ENCODE results near the gene AGPAT2.

Gene AGPAT2

DNA sequence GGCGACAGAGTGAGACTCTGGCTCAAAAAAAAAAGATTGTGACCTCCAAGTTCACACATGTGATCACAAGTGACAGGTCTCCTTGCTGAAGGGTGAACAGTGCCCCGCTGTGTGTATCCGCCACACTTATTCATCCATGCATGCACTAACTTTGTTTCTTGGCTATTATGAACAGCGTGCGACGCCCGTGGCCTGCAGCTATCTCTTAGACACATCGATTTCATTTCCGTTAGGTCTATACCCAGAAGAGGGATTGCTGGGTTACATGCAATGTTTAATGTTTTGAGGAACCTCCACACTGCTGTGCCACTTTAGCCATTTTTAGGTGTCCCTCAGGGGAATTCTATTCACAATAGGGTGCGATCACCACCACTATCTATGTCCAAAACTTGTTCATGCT lies 36.6 kb downstream of the AGPAT2 start:
- in situ Hi-C loops (cut with MboI; ENCODE audit: low sequenced_read_pairs): no loop called here

DNA sequence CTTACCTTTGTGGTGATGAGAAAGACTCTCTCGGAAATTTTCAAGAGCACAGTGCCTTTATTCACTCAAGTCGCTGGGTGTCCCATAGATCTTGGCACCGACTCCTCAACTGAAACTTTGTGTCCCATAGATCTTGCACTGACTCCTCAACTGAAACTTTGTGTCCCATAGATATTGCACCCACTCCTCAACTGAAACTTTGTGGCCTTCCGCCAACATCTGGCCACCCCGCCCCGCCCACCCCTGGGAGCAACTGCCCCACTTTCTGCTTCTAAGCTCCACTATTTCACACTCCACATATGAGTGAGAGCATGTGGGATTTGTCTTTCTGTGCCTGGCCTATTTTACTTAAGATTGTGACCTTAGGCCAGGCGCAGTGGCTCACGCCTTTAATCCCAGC lies 37.2 kb downstream of the AGPAT2 start:
- in situ Hi-C loops (cut with MboI; ENCODE audit: low sequenced_read_pairs): no loop called here

DNA sequence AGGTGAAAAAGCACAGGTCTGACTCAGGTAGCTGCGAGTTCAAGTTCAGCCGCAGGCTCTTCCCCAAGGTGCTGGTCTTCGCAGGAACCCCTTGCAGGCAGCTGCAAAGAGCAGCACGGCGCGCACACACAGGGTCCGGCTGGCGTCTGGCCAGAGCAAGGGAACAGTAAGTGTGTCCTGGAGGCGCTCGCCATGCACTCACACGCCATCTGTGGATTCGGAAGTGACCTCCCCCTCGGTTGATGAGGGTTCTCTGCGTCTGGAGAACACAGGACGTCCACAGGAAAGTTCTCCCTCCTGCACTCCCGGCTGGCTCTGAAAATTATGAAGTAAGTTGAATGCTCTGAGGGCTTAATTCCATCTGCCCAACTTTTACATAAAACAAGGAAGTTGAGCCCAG lies 38.5 kb downstream of the AGPAT2 start:
- in situ Hi-C loops (cut with MboI; ENCODE audit: low sequenced_read_pairs): loop anchor here (25.0 kb wide), 1 partner anchor 311 kb away; the partner anchor contains the start of gene GPSM1

DNA sequence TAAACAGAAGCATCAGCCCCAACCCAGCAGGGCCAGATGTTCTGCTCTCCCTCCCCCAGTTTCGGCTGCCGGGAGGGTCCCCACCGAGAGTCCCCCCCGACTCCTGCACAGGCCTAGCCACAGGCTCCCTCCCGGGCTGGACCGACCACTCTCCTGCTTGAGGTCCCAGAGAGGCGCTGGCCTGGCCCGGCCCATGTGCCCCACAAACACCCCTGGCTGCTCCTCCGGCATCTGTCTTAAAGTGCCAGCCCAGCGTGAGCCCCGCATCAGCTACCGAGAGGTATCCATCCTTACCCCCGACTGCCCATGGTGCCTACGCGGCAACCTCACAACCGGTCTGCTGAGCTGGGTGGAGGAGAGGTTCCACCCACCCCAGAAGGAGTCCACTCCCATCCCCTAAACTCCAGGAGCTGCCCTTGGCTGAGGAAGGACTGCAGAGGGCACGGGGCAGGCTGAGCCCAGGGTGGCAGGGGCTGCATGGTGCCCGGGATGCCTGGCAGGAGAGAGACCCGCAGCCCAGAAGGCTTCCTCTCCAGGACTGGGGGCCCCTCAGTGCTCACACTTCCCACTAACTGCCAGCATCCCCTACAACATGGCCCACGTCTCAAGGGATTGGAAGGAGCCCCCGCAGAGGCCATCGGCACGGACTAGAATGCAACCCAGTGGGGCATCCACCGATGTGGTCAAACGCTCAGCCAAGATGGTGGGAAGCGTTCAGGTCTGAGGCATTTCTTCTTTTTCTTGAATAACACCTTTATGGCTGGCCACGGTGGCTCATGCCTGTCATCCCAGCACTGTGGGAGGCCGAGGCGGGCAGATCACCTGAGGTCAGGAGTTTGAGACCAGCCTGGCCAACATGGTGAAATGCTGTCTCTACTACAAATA lies 40.2 kb downstream of the AGPAT2 start:
- in situ Hi-C loops (cut with MboI; ENCODE audit: low sequenced_read_pairs): loop anchor here (25.0 kb wide), 1 partner anchor 310 kb away; the partner anchor contains the start of gene GPSM1

DNA sequence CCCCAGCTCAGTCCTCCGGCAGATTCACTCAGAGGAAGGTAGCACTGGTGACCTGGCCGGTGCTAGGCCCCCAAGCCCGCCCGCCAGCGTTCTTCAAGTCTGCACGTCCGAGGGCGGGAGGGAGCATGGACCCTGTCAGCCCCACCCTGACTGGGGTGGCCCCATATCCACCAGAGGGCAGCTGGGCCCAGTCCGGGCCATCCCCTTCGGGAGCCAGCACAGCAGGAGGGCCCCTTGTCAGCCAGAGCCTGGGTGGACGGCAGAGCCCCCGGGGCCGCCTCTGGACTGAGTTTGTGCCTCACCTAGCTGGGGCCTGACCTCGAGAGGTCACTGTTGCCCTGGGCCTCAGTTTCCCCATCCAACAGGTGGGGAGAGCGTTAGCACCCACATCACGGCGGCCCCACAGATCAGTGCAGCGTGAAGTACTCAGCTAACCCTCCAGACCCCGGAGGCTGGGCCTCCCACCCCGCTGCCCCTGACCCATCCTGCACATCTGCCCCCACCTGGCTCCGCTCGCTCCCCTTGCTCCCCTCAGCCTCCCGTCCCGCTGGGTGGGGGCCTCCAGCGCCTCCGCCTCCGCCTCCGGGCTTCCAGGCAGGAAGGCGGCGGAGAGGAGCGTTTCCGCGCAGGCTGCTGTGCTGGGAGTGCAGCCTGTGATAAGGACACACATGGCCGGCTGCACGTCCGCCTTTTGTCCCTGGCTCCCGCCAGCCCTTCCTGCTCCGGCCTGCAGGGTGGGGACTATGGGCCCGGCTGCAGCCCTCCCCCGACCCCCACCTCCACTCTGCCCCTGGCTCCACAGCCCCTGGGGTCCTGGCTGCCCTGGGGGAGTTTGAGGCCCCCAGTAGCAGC lies 41.1 kb downstream of the AGPAT2 start:
- in situ Hi-C loops (cut with MboI; ENCODE audit: low sequenced_read_pairs): loop anchor here (25.0 kb wide), 1 partner anchor 309 kb away; the partner anchor contains the start of gene GPSM1

DNA sequence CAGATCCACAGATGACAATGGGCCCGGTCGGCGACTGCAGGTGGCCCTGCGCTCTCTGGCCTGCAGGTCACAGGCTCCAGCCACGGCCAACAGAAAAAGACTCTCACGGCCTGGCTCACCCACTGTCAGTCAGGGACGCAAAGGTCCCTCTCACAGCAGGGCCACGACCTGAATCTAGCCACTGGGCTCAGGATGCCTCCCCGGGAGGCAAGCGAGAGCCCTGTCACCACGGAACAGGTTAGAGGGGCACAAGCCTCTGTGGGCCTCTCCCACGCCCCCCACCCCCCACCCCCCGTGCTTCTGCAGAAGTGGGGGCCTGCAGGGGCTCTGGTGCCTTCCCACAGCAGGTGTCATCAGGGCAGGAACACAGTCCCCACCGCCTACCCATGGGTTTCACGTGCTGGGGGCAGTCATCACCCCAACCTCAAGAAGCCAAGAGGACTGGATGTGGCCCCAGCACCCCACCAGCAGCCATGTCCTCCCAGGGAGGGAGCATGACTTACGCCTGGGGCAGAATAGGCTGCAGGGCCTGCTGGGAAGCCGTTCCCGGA lies 41.8 kb downstream of the AGPAT2 start:
- in situ Hi-C loops (cut with MboI; ENCODE audit: low sequenced_read_pairs): loop anchor here (25.0 kb wide), 1 partner anchor 308 kb away; the partner anchor contains the start of gene GPSM1

DNA sequence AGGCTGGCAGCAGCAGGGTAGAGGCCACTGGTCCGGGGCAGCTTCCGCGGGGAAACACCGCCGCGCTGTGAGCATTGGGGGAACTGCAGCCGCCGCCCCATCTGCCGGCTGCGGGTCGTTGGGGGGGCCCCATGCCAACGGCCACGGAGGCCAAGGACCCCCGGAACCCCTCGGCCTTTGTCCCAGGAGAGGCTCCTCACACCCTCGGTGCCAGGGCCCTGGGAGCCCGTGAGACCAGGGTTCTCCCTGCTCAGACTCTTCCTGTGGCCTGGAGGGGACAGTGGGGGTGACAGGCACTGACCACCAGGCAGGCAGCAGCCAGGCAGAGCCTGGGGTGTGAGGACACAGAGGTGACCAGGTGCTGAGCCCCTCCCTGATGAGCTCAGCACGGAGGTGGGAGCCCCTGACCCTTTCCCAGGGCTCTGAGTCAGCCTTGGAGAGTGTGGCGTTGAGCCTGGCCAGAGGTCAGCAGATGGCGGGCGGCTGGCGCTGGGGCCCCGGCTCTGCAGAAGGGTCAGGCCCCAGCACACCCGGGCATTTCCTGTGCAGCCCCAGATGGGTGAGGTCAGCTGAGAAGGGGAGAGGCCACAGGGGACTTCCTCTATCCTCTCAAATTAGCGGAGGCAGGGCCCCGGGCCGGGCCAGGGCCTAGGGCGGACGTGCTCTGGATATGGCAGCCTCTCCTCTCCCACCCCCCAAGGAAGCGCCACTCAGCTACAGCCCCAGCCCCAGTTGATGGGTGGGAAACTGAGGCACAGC lies 42.5 kb downstream of the AGPAT2 start:
- in situ Hi-C loops (cut with MboI; ENCODE audit: low sequenced_read_pairs): loop anchor here (25.0 kb wide), 1 partner anchor 307 kb away; the partner anchor contains the start of gene GPSM1

DNA sequence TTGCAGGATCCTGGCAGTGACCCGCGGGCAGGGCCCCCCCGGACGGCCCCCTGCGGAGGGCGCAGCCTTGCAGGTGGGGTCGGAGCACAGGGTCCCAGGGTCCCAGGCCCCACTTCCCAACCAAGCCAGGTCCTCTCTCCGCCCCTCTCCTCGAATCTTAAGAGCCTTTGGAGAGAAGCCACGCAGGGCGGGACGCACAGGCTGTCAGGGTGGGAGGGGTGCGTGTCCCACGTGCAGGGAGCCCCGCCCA lies 43.0 kb downstream of the AGPAT2 start:
- in situ Hi-C loops (cut with MboI; ENCODE audit: low sequenced_read_pairs): loop anchor here (25.0 kb wide), 1 partner anchor 307 kb away; the partner anchor contains the start of gene GPSM1

DNA sequence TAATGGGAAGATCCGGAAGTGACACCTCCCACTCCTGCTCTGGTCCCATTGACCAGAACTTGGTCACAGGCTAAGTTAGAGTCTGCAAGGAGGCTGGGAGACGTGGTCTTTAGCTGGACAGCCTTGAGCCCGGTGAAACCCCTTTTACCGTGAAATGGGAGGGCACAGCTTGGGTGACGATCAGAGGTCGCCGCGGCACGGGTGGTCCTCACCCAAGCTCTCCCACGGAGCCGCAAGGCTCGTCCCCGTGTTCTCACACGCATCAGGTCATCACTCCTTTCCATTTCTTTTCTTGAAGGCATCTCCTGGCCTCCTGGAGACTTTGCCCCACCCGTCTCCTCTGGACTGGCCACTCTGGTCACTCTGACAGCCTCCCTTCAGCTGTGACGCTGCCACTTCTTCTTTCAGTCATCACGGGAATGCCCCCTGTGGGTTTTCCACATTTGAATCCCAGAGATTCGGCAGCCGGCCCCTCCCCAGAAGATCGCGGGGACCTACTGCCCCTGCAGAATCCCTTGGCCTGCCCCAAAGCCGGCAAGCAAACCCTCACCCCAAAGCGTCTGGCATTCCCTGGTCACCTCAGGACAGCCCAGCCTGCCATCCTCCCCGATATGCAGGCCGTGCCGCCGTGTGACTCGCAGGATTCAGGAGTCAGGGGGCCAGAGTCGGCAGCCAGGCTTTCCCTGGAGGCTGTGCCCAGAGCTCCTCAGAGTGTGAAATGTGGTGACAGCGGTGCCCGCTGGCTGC lies 43.5 kb downstream of the AGPAT2 start:
- in situ Hi-C loops (cut with MboI; ENCODE audit: low sequenced_read_pairs): loop anchor here (25.0 kb wide), 1 partner anchor 306 kb away; the partner anchor contains the start of gene GPSM1

DNA sequence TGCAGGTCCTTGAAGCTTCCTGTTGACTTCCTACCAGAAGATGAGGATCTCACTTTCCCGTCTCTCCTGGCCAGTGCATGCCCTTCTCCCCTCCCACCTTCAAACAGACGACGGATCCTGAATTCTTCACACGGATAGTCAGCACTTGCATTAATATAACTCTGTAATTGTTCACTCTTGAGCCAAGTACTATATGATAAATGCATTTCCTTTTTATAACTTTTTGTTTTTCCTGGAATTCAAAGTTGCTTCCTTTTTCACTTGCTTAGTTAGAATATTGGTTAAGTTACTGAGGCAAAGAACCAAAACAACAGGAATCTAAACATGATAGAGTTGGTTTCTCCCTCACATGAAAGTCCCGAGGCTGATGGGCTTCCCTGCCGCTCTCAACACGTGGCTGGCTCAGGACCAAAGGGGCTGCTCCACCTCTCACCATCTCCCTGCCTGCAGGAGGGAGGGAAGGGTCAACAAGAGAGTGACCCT lies 44.8 kb downstream of the AGPAT2 start:
- in situ Hi-C loops (cut with MboI; ENCODE audit: low sequenced_read_pairs): loop anchor here (25.0 kb wide), 1 partner anchor 305 kb away; the partner anchor contains the start of gene GPSM1

DNA sequence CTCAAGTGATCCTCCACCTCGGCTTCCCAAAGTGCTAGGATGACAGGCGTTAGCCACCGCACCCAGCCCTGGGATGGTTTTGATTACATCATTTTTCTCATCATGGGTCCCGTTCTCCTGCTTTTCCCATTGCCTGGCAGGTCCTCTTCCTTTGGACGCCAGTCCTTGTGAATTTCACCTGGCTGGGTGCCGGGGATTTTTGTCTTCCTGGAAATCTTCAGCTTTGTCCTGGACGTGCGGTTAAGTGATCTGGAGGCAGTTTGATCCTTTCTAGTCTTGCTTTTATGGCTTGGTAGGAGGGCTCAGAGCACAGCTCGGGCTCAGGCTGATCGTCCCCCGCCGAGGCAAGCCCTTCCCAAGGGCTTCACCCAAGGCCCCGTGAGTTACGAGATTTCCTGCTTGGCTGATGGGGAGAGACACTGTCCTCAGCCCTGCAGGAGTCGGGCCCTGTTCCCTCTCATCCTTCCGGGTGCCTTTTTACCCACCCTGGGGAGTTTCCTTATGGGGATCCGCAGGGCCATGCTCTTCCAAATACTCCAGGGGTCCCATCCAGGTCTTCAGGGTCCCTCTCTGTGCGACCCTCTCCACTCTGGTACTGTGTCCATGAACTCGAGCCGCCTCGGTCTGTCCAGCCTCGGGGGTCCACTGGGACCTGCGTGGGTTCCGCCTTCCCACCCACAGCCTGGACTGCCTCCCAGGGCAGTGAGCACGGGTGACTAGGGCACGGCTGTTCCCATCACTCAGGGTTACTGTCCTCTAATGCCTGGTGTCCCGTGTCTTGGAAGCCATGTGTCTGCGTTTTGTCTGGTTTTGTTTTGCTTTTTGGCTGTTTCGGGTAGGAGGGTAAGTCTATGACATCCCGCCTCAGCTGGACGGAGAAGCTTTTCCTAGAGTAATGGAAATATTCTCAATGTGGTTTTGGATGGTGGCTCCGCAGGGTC lies 46.8 kb downstream of the AGPAT2 start:
- in situ Hi-C loops (cut with MboI; ENCODE audit: low sequenced_read_pairs): loop anchor here (25.0 kb wide), 1 partner anchor 303 kb away; the partner anchor contains the start of gene GPSM1

DNA sequence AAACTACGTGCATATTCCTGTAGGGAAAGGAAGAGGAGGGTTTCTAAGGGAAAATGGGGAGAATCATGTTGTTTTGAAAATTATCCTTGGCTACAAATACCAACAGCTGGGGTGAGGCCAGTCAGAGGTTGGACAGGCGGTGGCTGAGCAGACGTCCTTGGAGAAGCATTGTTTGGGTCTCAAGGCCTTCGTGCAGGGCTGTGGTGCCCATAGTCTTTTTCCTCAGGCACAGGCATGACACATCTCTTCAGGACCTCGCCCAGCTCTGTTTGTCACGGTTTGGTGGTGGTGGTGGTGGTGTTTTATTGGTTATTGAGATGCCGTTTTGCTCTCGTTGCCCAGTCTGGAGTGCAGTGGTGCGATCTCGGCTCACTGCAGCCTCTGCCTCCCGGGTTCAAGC lies 52.4 kb downstream of the AGPAT2 start:
- in situ Hi-C loops (cut with MboI; ENCODE audit: low sequenced_read_pairs): loop anchor here (25.0 kb wide), 1 partner anchor 298 kb away; the partner anchor contains the start of gene GPSM1

DNA sequence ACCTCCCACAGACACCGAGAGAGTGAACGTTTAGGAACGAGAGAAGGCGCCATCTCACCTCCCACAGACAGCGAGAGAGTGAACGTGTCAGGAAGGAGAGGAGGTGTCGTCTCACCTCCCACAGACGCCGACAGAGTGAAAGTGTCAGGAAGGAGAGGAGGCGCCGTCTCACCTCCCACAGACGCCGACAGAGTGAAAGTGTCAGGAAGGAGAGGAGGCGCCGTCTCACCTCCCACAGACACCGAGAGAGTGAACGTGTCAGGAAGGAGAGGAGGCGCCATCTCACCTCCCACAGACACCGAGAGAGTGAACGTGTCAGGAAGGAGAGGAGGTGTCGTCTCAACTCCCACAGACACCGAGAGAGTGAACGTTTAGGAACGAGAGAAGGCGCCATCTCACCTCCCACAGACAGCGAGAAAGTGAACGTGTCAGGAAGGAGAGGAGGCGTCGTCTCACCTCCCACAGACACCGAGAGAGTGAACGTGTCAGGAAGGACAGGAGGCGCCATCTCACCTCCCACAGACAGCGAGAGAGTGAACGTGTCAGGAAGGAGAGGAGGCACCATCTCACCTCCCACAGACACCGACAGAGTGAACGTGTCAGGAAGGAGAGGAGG lies 54.7 kb downstream of the AGPAT2 start:
- in situ Hi-C loops (cut with MboI; ENCODE audit: low sequenced_read_pairs): loop anchor here (25.0 kb wide), 1 partner anchor 295 kb away; the partner anchor contains the start of gene GPSM1

DNA sequence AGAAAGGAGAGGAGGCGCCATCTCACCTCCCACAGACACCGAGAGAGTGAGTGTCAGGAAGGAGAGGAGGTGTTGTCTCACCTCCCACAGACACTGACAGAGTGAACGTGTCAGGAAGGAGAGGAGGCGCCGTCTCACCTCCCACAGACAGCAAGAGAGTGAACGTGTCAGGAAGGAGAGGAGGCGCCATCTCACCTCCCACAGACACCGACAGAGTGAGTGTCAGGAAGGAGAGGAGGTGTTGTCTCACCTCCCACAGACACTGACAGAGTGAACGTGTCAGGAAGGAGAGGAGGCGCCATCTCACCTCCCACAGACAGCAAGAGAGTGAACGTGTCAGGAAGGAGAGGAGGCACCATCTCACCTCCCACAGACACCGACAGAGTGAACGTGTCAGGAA lies 55.2 kb downstream of the AGPAT2 start:
- in situ Hi-C loops (cut with MboI; ENCODE audit: low sequenced_read_pairs): loop anchor here (25.0 kb wide), 1 partner anchor 295 kb away; the partner anchor contains the start of gene GPSM1

DNA sequence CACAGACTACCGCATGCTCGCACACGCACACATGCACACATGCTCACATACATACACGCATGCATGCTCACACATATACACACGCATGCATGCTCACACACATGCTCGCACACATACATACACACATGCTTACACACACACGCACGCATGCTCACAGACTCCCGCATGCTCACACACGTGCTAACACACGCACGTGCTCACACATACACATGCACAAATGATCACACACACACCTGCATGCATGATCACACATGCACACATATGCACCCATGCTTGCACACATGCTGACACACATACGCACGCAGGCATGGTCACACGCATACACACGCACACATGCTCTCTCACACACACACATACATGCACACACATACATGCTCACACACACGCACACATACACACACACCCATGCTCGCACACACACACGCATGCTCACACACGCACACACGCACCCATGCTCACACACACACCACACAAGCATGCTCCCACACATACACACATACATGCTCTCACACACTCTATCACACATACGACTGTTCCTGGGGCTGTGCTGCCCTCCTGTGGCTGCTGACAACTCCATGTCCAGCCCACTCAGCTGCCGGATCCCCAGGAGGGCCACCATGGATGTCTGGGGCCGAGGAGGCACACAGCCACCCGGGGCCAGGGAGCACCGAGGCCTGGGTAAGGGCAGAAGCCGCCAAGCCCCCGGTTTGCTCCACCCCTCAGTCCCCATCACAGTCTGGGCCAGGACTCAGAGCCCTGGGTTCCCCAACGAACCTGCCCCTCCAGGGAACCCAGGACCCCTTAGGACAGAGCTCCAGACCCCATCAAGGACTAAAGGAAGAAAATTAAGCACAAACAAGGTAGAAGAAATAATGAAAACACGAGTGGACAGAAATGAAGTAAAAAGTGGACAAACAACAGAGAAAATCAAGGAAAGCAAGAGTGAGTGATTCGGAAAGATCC lies 55.9 kb downstream of the AGPAT2 start:
- in situ Hi-C loops (cut with MboI; ENCODE audit: low sequenced_read_pairs): loop anchor here (25.0 kb wide), 1 partner anchor 294 kb away; the partner anchor contains the start of gene GPSM1

DNA sequence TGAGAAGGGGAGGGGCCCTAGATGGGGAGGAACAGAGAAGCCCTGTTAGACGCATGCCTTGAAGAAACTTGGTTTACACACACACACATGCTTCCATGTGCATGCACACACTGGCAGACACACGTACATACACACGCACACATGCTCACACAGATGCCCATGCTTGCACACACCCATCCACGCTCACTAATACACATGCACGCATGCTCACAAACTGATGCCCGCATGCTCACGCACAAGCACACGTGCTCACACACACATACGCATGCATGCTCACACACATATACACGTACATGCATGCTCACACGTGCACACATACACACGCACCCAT lies 56.6 kb downstream of the AGPAT2 start:
- in situ Hi-C loops (cut with MboI; ENCODE audit: low sequenced_read_pairs): loop anchor here (25.0 kb wide), 1 partner anchor 293 kb away; the partner anchor contains the start of gene GPSM1

Measured in HL-60/S4 (cell line).